Bone marrow (tissue), 2 donors: ENCODE data around the gene BOK.

Source experiments
- DNase-seq, 2 donors: peaks; one replicate each; lab custom pipeline; 2025; lab: John Stamatoyannopoulos, UW

The BOK gene

DNA sequence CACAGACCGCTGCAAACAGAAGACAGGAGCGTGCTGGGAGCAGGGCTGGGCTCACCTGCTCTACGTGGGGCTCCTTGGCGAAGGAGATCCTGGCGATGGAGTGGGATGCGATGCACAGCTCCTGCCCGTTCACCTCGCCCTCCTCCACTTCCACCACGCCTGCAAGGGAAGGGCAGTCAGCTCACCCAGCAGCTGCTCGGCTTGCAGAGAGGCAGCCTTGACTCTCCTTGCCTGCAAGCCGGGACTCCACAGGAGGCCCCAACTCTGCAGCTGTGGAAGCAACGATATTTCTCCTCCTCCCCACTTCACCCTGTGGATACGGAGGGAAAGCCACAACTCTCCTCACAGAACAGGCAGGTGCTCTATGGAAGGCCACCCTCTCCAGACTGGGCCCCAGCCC, 43.3 kb downstream of the BOK start:
- DNase-seq, result no peak

DNA sequence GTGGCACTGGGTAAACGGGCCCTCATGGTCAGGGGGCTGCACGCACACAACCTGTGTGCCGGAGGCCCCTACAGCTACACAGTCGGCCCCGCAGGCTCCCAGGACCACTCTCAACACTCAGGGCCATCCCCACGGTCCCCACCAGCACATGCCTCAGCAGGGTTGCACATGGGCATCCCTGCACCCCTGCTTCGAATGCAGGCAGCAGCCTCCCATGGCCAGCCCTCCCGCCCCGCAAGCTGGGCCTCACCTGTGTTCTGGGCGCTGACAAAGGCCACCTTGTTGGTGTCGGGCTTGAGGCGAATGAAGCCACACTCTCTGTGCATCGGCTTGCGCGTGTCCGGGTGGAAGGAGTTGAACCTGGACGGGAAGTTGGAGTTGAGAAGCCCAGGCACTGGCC, 44.2 kb downstream of the BOK start:
- DNase-seq, result no peak

DNA sequence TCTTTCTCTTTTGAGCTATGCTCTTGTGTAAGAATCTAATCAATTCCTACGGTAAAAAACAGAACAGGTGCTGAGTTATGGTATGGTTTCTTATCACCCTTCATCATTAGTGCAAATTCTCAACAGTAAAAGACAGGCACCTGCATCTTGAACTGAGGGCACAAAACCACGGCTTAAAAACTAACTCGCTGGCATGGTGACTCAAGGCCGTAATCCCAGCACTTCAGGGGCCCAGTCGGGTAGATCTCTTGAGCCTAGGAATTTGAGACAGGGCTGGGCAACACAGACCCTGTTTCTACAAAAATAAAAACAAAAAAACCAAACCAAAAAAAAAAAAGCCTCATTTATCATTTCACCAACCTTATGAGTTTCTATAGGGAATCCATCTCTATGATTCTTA, 45.1 kb downstream of the BOK start:
- no peak for DNase-seq

DNA sequence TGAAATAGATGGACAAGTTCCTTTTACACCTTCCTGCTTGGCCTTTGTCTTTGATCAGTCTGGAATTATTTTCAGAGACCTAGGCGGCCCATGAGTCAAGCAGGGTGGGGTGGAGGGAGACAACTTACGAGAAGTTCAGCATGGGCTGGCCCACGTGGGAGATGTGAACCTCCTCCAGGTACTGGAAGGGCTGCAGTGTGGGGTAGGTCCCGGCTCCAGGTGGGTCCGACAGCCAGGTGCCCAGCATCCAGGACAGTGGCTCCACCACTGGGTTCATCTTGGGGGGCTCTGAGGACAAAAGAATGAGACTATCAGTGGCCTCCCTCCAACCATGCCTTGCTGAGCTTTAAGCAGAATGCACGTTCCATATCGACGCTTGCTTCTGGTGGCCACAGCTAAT, 47.6 kb downstream of the BOK start:
- DNase-seq, result no peak

- DNase-seq, result no peak
Observed at GRCh38 chr2:241607162-241607885, 48.8 kb downstream of the BOK start.

- DNase-seq, result no peak
Observed at GRCh38 chr2:241608881-241609280, 50.3 kb downstream of the BOK start.

DNA sequence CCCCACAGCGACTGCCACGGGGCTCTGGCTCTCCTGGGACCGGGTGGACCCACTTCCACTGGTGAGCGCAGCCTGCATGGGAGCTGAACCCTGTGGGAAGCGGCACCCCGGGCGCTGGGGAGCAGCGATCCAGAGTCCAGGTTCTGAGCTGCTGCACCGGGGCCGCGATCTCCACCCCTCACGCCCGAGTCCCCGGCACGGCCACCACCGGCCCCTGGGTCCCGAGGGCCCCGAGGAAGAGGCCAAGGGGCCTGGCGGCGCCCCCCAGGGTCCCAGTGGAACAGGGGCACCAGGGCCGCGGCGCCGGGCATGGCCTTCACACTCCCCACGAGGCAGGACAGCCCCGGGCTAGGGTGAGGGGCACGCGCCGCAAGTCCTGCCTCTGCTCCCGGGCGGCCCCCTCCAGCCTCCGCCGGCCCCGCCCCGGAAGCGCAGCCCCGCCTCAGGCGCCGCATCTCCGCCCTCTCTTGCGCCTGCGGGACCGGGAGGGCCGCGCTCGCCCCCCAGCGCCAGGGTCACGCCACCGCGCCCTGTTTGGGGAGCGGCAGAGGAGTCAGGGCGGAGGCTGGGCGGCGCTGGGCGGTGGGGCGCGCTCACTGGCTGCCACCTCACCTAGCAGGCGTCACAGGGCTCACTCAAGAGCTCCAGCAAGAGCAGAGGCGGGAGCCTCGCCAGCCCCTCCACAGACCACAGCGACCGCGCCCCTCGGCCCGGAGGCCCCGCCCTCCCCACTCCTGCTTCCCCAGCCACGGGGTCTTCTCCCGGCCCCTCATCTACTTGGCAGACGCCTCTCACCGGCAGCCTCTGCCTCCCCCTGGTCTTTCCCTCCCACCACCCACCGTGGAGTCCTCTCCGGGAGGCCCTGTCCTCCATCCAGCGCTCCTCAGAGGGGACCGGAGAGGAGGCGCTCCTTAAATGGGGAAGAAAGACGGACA, 51.6 kb downstream of the BOK start:
- peak; percentile 30 to 89 for DNase-seq

GRCh38 chr2:241611062-241611461, 52.5 kb downstream of the BOK start:
- no peak for DNase-seq

DNA sequence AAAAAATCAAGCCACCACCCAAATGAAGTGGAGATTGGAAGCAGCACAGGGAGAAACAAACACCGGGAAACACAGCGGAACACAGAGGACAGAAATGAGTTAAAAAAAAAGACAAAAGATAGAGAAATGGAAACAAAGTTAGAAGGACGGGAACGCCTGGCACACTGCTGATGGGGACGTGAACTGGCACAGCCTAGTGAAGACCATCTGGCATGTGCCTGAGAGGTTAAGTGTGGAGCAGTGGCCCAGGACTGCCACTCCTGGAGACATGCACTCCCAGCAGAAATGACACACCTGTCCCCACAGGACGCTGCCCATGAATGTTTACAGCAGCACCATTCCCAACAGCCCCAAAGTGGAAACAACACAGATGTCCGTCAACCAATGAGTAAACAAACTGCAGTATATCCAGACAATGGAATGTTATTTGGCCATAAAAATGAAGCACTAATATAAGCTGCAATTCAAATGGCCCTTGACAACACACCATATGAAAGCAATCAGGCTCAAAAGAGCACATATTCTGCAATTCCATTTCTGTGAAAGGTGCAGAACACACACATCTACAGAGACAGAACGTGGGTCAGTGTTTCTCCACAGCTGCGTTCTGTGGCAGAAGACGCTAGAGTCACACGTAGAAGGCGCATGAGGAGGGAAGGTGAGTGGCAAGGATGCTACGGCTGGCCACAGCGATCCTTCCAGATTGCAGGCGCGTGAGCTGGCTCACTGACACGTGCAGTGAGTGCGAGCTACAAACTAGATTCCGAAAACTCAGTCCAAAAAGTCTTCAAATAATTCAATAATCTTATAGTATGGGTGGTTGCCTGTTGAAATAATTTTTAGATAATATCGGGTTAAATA, 53.8 kb downstream of the BOK start:
- no peak for DNase-seq

DNA sequence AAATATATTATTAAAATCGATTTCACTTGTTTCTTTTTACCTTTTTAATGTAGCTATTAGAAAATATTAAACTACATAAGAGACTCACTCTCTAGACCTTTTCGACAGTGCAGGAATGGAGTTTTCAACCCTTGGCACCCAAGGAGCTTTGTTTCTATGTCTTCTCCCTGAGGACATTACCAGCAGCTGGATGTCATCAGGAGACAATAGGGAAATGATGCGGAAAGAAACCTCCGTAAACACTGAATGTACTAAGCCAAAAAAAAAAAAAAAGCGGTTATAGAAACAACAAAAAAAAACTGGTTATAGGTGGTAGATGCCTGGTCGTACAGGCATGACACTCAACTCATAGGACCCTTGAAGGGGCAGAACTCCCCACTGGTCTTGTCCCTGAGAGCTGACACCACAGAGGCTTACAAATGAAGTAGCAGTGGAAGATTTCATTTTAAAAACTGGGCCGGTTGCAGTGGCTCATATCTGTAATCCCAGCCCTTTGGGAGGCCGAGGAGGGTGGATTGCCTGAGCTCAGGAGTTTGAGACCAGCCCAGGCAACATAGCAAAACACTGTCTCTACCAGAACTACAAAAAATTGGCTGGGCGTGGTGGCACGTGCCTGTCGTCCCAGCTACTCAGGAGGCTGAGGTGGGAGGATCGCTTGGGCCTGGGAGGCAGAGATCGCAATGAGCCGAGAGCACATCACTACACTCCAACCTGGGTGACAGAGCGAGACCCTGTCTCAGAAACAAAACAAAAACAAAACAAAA, 54.7 kb downstream of the BOK start:
- DNase-seq, result no peak

DNA sequence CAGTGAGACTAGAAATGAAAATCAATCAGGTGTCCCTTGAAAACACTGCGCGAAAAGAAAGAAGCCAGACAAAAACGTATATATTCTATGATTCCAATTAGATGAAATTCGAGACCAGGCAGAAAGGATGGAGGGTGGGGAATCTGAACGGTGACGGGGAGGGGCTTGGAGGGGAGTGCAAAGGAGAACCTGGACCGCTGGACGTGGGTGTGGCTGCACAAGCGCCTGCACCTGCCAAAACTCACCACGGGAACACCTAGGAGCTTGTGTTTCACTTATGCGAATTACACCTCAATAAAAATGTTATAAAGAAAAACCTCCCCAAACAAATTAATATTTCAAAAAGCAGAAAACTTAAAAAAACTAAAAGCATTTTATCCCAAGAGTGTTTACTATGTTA, 56.5 kb downstream of the BOK start:
- no peak for DNase-seq

DNA sequence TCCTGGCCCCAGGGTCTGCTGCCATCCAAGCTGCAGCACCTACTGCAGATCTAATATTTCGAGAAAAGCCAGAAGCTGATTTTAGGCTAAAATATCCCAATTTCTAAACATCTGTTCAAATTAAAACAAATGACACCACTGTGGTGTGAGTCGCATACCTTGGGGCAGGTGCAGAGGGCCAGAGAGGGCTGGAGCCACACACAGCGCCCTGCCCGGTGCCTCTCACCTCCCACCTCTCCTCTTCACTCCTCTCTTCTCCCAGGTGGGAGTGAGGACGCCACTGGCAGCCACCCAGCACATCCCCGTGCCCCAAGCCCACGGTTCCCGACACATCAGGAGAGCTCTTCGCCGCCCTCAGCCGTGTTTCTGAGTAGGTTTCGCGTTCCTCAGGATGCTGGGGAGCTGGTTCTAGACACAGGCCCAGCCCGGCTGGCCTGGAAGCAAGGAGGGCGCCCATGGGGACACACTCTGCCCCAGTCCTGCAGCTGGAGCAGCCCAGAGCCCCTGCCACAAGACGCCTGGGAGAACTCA, 57.0 kb downstream of the BOK start:
- no peak for DNase-seq

DNA sequence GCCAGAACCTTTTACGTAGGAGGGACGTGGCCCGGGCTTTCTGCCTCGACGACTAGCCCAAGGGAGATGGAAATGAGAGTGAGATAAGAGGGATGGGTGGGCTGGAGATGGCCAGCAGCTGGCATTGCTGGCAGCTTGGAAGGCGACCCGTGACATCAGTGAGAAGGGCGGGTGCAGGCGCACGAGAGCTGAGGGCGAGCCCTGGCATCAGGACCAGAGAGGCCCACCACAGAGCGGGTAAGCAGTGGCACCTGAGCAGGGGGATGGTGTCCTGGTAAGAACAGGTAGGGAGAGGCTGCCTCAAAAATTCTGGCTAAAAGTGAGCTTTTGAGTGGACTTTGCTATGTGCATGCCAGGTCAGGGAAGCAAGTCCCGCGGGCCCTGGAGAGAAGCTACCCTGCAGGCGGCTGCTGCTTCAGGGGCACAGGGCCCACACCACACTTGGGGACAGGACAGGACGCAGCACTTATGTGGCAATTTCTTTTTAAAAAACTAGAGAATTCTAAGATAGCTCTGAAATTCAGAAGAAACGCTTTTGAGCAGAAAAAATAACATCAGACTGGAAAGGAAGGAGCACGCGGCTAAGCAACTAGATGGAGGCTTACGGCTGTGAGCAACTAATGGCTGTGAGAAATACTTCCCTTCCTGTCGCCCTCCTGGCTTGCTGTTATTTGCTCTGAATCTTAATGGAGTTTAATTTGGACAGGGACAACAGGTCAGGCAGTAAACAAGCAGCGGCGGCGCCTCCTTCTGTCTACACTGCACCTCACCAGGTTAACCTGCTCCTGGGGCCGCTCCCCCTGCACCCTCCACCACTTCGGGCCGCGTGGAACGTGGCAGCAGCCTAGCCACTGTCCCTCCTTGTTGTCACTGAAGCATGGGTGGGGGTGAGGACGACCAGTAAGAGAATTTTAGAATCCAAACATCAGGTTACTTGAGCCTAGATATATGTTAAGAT, 57.9 kb downstream of the BOK start:
- no peak for DNase-seq

DNA sequence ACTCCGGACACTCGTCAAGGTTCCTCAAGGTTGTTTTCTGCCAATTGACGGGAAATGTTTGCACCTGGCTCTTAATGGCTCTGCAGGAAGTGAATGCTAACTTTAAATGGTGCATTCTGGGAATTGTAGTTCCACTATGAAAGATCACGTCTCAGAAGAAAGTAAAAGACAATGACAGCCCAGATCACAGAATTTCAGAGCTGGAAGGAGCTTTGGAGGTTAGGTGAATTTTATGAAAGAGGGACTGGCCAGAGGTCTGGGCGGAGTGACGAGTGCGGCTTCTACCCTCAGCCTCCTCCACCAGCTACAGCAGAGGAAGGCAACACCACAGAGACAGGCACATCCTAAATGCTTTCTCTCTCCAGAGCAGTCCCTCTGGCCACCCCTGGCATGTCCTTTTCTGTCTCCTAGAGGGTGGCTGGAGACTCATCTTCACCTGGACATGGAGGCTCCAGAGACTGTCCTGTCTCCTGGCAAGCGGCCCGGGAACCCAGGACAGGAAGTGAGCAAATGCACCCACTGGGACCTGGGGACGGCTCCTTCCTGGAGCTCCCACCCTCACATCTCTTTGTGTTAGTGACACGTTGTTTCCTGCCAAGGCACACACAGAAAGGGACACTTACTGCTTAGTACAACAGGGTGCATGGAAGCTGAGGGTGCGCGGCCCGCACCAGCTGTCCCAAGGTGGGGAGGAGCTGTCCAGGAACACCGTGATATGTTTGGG, 59.0 kb downstream of the BOK start:
- no peak for DNase-seq

DNA sequence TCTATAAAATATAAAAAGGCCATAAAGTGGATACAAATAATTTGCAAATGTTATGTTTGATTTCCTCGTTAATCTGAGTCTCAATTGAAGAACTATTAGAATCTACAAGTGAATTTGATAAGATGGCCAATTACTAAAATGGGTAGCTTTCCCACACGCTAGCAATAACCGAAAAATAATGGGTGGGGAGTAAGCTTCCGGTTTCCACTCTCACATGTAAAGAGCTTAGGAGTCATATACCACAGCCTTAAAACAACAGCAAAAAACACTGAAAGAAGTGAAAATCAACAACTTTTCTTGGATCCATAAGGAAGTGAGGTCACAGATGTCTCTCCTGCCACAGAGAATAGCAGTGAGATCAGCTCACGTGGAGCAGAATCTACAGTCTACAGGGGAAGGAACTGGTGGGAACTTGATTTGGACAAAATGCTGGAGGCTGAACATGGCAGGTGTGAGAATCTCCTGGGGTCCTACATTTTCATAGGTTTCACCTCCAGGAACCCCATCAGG, 59.8 kb downstream of the BOK start:
- DNase-seq, result no peak

- no peak for DNase-seq
Observed at GRCh38 chr2:241618829-241619228, 60.3 kb downstream of the BOK start.

DNA sequence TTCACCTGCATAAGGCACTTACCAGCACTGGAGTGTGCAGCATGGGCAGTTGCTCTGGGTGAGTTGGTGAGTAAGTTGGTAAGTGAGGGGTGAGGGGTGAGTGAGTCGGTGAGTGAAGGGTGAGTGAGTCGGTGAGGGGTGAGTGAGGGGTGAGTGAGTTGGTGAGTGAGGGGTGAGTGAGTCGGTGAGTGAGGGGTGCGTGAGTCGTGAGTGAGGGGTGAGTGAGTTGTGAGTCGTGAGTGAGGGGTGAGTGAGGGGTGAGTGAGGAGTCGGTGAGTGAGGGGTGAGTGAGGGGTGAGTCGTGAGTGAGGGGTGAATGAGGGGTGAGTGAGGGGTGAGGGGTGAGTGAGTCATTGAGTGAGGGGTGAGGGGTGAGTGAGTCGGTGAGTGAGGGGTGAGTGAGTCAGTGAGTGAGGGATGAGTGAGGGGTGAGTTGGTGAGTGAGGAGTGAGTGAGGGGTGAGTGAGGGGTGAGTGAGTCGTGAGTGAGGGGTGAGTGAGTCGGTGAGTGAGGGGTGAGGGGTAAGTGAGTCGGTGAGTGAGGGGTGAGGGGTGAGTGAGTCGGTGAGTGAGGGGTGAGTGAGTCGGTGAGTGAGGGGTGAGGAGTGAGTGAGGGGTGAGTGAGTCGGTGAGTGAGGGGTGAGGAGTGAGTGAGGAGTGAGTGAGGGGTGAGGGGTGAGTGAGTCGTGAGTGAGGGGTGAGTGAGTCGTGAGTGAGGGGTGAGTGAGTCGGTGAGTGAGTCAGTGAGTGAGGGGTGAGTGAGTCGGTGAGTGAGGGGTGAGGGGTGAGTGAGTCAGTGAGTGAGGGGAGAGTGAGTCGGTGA, 61.3 kb downstream of the BOK start:
- no peak for DNase-seq

DNA sequence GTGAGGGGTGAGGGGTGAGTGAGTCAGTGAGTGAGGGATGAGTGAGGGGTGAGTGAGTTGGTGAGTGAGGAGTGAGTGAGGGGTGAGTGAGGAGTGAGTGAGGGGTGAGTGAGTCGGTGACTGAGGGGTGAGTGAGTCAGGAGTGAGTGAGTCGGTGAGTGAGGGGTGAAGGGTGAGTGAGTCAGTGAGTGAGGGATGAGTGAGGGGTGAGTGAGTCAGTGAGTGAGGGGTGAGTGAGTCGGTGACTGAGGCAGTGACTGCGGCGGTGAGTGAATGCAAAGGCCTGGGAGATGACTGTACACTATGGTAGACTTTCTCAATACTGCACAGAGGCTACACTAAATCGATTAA, 61.8 kb downstream of the BOK start:
- DNase-seq, result peak in 1 of 2 donors; percentile 37
